Measurements from ENCODE around the gene LHFPL3. TPM values are rescaled to one million over a fixed set of nuclear protein-coding genes. Genes with fewer than 3 reads are reported as not detected.

The LHFPL3 gene
- total and polyA plus RNA-seq, 2 of the 13 experiments (the other 11 are each of a cell fraction or from before 2014, with no cell fraction given) = not detected

GRCh38 chr7:104923010-104923421 lies 594.6 kb downstream of the LHFPL3 start (continued):
- TF ChIP-seq, protein P1, sequence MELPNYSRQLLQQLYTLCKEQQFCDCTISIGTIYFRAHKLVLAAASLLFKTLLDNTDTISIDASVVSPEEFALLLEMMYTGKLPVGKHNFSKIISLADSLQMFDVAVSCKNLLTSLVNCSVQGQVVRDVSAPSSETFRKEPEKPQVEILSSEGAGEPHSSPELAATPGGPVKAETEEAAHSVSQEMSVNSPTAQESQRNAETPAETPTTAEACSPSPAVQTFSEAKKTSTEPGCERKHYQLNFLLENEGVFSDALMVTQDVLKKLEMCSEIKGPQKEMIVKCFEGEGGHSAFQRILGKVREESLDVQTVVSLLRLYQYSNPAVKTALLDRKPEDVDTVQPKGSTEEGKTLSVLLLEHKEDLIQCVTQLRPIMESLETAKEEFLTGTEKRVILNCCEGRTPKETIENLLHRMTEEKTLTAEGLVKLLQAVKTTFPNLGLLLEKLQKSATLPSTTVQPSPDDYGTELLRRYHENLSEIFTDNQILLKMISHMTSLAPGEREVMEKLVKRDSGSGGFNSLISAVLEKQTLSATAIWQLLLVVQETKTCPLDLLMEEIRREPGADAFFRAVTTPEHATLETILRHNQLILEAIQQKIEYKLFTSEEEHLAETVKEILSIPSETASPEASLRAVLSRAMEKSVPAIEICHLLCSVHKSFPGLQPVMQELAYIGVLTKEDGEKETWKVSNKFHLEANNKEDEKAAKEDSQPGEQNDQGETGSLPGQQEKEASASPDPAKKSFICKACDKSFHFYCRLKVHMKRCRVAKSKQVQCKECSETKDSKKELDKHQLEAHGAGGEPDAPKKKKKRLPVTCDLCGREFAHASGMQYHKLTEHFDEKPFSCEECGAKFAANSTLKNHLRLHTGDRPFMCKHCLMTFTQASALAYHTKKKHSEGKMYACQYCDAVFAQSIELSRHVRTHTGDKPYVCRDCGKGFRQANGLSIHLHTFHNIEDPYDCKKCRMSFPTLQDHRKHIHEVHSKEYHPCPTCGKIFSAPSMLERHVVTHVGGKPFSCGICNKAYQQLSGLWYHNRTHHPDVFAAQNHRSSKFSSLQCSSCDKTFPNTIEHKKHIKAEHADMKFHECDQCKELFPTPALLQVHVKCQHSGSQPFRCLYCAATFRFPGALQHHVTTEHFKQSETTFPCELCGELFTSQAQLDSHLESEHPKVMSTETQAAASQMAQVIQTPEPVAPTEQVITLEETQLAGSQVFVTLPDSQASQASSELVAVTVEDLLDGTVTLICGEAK (IDR thresholded peaks at IDR 0.05) = no peak
- TF ChIP-seq, protein P1 (CRISPR knock-in tag; IDR thresholded peaks at IDR 0.05) = no peak
- no peak for TF ChIP-seq ZNF569 (CRISPR knock-in tag; IDR thresholded peaks at IDR 0.05; ENCODE audit: borderline replicate concordance)
- no peak for TF ChIP-seq NFE2L2 (IDR thresholded peaks at IDR 0.05; ENCODE audit: low read length)
- no peak for TF ChIP-seq ZNF766 (CRISPR knock-in tag; IDR thresholded peaks at IDR 0.05; ENCODE audit: borderline replicate concordance)
- no peak for TF ChIP-seq ZNF609 (CRISPR knock-in tag; IDR thresholded peaks at IDR 0.05; ENCODE audit: borderline replicate concordance)
- TF ChIP-seq ZNF121 (CRISPR knock-in tag; IDR thresholded peaks at IDR 0.05) = no peak
- TF ChIP-seq ZNF720 (CRISPR knock-in tag; IDR thresholded peaks at IDR 0.05) = no peak
- no peak for TF ChIP-seq MLX (CRISPR knock-in tag; IDR thresholded peaks at IDR 0.05)
- TF ChIP-seq SIN3B (IDR thresholded peaks at IDR 0.05; ENCODE audit: low read length) = no peak
- no peak for TF ChIP-seq ZNF17 (CRISPR knock-in tag; IDR thresholded peaks at IDR 0.05)
- no peak for TF ChIP-seq ZNF841 (CRISPR knock-in tag; IDR thresholded peaks at IDR 0.05; ENCODE audit: borderline replicate concordance)
- no peak for TF ChIP-seq KDM5B (CRISPR knock-in tag; IDR thresholded peaks at IDR 0.05; ENCODE audit: borderline replicate concordance)
- TF ChIP-seq AGO2 (optimal IDR thresholded peaks at IDR 0.05; ENCODE audit: low read depth, low read length) = no peak
- no peak for TF ChIP-seq ZNF10 (CRISPR knock-in tag; IDR thresholded peaks at IDR 0.05; ENCODE audit: borderline replicate concordance, low read depth)
- TF ChIP-seq TMF1 (CRISPR knock-in tag; IDR thresholded peaks at IDR 0.05; ENCODE audit: low read depth) = no peak
- no peak for TF ChIP-seq RFXAP (CRISPR knock-in tag; IDR thresholded peaks at IDR 0.05; ENCODE audit: borderline replicate concordance)
- TF ChIP-seq RFX5 (IDR thresholded peaks at IDR 0.05; ENCODE audit: low read depth, low read length) = no peak
